ENCODE data around the gene CLCA2.

CLCA2 gene

DNA sequence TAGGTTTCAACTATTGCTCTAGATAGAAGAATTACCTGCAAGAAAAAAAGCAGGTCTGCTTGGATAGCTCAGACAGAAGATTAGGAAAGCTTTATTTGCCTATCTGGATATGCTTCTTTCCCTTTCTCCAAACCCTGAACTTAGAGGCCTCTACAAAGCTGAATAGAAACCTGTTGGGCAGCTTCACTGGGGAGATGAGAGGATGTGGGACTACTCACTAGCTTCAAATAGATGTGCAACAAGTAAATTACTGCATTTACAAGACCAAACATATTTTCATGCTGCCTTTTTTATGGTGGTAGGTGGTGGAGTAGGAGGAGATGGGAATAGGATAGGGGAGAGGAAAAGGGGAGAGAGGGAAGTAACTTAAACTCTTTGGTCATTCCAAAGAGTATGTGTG, 6.4 kb downstream of the CLCA2 start:
- no peak for DNase-seq (ENCODE audit: low read depth, low spot score)

DNA sequence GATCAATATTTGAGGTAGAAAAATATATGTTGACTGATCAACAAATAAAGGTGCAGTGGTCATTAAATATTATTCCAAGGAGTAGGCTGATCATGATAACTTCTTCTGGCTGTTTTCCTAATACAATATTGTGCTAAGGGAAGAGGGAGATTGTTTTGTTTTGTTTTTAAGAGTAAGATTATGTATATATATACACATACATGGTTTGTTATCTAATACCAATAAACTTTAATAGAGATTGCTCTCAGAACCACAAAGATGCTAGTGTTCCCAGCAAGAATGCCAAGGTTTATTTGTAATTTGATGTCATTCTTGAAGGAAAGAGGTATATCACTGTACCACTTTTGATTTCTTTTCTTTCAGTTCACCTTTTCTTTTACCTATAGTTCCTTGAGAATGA, 10.1 kb downstream of the CLCA2 start:
- no peak for DNase-seq (ENCODE audit: low read depth, low spot score)

DNA sequence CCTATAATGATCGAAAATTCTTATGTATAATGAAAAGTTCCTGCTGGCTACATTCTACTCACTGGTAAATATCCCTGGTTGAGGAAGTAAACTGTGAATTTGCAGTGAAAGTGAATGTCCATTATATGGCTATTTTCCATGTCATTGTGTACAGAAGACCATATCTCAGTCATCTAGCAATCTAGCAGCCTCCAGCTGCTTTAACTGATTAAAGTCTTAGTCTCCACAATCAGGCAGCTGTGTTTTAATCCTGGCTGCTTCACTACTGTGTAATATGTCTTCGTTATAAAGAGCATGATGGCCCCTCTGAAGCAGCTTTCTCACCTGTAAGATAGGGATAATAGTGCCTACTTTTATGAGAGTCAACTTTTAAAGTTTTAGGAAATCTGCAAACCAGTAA, 11.4 kb downstream of the CLCA2 start:
- DNase-seq (ENCODE audit: low read depth, low spot score) = no peak

DNA sequence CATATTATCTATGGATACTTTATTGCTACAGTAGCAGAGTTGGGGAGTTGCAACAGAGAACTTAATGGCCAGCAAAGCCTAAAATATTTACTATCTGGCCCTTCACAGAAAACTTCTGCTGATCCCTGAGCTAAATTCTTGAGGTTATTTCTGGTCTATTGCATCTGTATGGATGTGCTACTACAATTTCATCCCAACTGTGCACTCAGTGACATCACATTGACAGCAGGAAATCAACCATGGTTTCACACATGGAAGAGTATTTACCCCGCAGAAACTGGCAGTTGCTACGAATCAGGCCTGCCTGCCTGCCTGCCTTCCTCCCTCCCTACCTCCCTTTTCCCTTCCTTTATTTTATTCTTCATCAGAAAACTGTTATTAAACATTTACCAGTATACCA, 12.1 kb downstream of the CLCA2 start:
- DNase-seq (ENCODE audit: low read depth, low spot score) = no peak

DNA sequence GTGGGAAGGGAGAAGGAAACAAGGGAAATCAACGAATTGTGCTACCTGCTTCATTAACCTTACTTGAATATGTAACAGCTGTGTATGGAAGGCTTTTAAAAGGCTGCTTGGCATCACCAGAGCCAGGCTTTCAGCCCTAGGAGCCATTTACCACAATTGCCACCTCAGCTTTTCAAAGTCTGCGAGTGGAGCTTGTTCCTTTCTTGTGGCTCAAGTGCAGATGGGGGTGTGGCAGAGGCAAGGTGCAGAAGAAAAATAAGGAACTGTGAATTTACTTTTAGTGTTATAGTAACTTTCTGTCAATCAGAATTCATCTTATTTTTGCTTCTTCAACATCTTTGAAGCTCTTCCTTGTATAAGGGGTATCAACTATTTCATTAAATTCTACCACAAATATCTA, 17.6 kb downstream of the CLCA2 start:
- no peak for DNase-seq (ENCODE audit: low read depth, low spot score)

DNA sequence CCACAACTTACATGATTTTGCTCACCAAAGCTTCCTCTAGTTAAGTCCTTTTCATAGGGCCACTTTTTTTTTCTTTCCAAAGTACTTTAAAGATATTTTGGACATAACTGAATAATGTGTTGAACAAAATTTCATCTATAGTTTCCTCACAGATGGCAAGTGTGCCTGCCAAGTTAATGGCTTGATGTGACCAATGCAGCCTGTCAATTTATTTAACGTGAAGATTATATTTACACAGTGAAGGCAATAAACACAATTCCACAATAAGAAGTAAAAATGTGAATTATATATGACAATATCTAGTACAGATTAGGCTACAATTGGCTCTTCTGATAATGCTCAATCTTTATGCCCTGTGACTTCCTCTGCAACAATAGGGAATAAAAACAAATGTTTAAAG, 18.0 kb downstream of the CLCA2 start:
- no peak for DNase-seq (ENCODE audit: low read depth, low spot score)

DNA sequence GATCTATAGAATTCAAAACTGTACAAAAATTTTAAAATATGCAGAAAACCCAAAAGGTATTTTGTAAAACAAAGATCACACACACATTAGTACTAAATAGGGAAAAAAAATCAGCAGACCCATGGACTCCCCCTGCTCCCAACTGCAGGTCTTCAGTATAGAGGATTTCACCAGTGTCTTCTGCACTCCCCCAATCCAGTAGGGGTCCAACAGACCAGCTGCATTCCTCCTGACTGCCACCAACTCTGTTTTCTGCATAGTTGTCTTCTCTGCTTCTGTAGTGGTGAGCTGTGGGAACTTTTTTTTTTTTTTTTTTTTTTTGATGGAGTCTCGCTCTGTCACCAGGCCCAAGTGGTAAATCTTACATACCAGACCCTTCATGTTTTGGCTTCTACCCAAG, 21.9 kb downstream of the CLCA2 start:
- no peak for DNase-seq (ENCODE audit: low read depth, low spot score)

DNA sequence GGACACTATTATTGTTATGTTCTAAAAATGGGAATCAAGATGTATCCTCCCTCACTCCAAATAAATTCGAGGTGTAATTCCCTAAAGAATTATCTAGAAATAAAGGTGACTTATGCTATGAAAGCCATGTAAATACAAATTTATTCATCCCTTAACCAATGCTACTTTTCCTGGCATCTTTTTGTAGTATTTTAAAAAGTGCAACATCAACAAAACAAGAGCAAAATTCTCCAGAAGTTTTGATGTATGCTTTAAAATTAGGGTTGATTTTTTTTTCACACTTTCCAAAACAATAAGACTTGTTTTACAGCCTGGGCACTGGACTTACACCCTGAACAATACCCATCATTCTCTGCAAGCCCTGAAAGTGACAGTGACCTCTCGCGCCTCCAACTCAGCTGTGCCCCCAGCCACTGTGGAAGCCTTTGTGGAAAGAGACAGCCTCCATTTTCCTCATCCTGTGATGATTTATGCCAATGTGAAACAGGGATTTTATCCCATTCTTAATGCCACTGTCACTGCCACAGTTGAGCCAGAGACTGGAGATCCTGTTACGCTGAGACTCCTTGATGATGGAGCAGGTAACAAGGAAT, 23.3 kb downstream of the CLCA2 start:
- no peak for DNase-seq (ENCODE audit: low read depth, low spot score)

DNA sequence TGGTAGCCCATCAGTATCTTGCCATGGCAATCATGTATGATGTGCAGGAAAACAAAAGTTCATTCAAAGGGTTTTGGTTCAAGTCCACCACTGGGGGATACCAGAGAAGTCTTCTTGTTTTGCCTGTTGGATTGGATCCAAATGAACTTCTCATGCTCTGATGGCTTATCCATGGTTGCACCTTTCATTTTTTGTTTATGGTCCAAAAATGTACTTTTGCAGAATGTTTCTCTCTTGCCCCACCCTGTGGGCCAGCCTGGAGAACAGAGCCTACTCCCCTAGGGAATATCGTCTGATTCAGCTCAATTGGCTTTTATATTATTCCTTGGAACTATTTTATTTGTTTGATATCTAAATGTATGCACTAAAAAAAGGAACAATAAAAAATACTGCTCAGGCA, 24.7 kb downstream of the CLCA2 start:
- no peak for DNase-seq (ENCODE audit: low read depth, low spot score)

DNA sequence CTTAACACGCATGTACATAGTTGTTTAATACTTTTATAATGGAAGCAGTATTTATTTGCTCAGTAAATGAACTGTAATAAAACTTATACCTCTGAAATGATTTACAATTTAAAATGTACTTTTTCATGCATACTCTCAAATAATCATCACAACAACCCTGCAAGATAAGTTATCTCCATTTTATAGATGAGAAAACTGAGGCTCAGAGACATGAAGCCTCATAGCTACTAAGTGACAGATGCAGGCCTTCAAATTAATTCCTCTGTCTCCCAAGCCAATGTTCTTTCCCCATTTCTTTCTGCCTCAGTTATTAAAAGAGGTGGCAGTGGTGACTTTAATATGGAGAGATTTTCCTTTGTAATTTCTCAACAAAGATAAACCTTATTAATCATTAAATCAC, 25.1 kb downstream of the CLCA2 start:
- DNase-seq (ENCODE audit: low read depth, low spot score) = no peak

DNA sequence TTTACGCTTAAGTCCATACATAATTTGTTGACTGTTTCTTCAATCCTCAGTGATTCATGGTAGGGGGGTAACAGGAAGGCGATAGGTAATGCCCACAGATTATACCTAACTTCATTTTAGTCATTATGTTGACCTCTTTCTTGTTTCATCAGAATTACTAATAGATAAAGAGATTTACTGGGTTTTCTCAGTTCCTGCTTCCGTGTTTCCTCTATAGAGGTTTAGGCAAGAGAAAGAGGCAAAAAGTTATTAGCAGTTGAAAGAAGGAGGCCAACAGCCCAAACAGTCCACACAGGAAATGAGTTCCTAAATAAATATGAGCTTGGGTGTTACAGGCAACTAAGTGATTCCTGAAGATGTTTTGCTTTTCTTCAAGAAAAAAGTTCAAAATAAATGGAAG, 26.9 kb downstream of the CLCA2 start:
- DNase-seq (ENCODE audit: low read depth, low spot score) = no peak

DNA sequence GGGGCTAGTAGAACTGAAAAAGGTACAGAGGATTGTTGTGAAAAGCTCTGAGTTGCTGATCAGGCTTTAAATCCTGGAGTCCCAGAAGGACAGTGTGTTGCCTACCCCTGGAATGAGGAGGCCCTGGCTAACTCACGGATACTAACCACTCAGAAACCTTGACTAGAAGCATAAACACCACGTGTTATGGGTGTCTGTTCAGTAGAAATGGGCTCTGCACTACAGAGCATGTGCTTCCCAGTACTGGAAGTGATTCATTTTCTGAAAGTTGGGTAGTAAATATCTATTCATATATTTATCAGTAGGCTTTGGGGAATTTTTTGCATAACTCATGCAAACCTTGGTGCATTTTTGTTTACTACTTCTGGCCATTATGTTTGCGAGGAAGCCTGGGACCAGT, 29.7 kb downstream of the CLCA2 start:
- DNase-seq (ENCODE audit: low read depth, low spot score) = no peak

DNA sequence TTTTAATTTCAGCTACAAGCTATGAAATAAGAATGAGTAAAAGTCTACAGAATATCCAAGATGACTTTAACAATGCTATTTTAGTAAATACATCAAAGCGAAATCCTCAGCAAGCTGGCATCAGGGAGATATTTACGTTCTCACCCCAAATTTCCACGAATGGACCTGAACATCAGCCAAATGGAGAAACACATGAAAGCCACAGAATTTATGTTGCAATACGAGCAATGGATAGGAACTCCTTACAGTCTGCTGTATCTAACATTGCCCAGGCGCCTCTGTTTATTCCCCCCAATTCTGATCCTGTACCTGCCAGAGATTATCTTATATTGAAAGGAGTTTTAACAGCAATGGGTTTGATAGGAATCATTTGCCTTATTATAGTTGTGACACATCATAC, 31.1 kb downstream of the CLCA2 start:
- no peak for DNase-seq (ENCODE audit: low read depth, low spot score)

DNA sequence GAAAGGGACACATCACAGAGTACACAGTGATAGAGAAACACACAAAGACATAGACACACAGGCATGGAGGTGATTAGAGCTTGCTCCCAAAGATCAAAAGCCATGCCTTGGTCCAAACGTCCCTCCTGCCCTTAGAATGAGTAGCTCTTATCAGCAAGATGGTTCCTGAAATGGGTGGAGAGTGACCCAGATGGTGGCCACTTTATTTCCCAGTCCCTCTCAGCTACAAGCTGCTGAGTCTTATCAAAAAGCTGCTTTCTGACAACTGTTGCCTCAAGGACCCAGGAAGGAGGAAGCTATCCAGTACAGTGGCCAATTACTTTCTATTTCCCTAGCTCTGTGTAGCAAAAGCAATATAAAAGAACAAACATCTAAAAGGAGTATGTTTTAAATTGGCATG, 37.0 kb downstream of the CLCA2 start:
- DNase-seq (ENCODE audit: low read depth, low spot score) = no peak

DNA sequence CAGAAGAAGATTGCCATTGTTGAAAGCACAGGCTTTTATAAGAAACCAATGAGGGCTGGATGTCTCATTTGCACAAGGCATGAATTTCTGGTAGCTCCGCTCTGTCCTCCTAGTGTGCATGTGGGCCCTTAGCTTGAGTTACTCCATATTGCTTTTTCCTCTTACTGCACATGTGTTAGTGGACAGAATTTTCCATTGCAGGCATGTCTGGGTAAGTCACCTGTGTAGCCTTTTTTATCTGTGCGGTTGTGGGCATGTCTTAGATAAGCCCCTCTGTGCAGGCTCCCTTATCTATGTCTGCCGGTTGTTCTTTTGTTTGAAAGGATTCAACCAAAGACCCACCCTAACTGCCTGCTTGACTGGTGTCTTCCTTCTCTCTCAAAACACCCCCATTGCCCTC, 37.5 kb downstream of the CLCA2 start:
- no peak for DNase-seq (ENCODE audit: low read depth, low spot score)

DNA sequence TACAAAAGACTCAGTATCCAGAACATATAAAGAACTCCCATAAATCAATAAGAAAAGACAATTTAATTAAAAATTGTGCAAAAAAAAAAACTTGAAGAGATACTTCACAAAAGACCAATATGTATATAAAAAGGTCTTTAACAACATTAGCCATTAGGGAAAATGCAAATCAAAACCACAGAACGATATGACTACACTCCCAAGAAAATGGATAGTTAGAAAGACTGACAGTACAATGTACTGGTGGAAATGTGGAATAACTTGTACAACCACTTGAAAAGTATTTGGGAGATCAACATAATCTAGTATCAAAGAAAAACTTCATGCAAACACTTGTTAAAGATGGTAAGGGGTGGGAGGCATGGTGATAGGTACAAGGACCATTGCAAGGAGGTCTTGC, 40.8 kb downstream of the CLCA2 start:
- DNase-seq (ENCODE audit: low read depth, low spot score) = no peak

DNA sequence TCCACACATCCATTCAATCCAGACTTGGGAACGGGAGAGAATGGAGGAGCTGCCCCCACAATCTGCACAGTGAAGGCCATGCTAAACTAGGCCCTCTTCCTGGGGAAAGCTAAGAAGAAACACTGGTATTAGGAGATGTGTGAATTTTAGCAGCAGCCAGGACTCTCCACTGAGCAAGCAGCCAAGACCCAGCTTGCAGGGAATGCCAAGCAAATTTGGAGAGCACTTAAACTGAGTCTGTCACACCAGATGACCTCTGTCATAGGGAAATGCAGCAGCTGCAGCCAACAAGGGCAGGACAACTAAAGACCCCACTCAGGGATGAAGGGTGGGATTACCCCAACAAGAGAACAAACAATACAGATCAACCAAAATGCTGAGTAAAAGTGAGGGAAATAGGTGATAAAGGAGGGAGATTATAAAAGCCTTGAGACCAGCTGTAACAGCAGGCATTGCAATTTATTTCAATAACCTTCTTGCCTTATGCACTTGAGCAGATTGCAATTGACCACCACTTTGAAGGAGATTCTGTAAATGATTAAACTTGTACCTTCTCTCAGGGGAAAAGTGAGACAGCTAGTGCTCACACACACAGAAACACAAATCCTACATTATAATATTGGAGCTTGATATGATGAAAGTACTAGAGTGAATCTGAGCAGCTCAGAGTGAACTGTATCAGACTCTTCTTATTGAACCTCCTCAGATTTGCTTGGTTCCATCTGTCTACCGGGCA, 42.3 kb downstream of the CLCA2 start:
- DNase-seq (ENCODE audit: low read depth, low spot score) = no peak

DNA sequence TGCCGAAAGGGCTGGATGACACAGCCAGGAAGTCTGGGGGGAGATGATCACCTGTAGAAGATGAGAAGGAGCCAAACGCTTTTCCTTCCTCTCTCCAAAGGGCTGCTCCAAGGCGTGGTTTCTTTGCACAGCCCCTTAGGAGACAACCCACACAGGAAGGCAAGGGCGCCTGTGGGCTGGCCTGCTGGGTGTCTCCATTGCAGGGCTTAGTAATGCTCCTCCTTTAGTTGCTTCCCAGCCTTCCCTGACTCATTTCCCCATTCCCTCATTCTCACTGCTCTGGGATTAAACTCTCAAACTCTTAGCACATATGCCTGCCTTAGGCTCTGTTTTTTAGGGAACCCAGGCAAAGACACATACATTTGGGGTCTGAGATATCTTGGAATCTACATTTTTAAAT, 43.0 kb downstream of the CLCA2 start:
- no peak for DNase-seq (ENCODE audit: low read depth, low spot score)

DNA sequence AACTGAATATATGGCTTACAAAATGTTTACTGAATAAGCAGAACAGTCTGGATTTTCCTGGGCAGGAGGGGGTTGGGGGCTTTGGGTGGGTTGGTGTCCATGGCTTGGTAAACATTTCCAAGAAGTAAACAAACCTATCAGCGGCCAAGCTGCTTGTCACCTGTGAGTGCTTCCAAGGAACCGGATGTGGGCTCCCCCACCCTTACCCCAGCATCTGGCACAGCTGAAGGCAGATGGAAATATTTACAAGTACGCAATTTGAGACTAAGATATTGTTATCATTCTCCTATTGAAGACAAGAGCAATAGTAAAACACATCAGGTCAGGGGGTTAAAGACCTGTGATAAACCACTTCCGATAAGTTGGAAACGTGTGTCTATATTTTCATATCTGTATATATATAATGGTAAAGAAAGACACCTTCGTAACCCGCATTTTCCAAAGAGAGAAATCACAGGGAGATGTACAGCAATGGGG, 44.6 kb downstream of the CLCA2 start, which contains the start of gene CLCA1:
TSS of gene CLCA1 (plus strand) at position 427 of the 477 bp plus-strand sequence. CDS start at position 472, 45 bp downstream.
- no peak for DNase-seq (ENCODE audit: low read depth, low spot score)

DNA sequence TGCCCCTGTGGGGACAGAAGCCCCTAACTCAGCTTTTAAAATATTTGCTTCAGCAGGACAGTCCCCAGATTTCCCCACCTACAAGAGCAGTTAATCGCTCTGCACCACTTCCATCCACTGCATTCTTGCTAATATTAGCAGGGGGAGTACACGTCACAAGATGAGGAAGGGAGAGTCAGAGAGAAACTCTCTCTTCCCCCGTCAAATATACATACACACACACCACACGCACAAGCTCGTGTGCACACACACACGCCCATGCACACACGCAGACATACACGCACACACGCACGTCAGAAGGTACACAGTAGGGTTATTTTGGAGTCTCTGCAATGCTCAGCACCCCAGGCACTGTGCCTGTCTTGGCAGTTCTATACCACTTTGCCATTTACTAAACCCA, 46.9 kb downstream of the CLCA2 start:
- DNase-seq (ENCODE audit: low read depth, low spot score) = no peak

DNA sequence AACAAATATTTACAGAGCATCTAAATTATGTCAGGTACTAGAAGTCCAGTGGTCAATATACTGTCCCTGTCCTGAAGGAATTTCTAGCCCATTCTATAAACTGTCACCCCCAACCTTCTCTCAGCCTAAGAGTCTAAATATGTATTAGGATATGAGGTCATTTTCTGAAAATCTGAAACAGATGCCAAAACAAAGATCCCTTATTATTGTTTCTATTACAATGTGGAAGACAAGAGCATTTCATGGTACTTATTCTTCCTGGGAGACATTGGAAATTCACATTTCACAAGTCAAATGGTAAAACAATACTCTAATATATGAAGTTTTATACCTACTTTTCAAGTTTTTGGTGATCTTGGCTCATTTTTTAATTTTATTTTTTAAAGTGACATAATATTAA, 47.3 kb downstream of the CLCA2 start:
- DNase-seq (ENCODE audit: low read depth, low spot score) = no peak

DNA sequence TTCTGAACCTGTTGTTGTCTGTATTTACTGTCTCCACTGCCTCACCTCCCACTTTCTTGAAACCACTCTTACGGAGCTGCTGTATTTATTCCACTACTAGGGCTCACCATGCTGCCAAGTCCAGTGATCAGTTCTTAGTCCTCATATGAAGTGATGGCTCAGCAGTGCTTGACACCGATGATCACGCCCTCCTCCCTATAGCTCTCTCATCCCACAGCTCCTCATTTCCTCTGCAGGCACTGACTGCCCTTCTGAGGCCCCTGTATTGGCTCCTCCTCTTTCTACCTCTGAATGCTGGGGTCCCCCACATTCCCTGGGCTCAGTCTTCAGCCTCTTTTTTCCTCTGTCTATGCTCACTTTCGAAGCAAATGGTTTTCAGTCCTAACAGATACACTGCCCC, 48.2 kb downstream of the CLCA2 start:
- DNase-seq (ENCODE audit: low read depth, low spot score) = no peak

DNA sequence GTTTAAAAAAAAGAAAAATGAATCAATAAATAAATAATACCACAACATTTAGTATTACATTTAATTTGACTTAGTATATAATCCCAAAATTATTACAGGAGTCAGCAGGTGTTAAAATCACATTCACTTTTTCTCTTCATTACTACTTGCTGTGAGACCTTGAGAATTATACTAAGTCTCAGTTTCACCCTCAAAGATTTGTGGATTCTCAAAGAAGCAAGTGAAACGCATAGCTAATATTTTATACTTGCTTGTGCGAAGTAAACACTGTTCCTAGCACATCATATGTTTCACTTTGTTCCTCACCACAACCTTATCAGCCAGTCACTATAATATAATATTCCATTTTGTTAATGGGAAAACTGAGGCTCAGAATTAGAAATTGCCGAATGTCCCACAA, 48.8 kb downstream of the CLCA2 start:
- DNase-seq (ENCODE audit: low read depth, low spot score) = no peak

DNA sequence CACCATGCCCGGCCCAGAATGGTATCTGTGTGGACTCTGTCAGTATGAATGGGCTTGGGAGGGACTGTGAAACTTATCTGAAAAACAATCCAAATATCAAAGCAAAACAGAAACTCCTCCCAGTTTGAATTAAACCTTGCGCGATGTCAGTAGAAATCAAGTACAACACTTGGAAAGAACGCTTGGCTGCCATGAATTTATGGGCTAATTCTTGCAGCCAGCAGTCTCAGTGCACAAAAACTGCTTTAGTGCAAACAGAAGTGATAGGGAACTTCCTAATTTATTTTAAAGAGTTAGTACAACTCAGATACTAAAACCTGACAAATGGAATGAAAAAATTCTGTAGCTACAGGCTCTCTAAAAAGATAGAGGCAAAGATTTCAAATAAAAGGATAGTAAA, 53.3 kb downstream of the CLCA2 start:
- DNase-seq (ENCODE audit: low read depth, low spot score) = no peak
